Thyroid gland (tissue), 4 donors: ENCODE measurements around the gene LOXL4. TPM values are rescaled to one million over a fixed set of nuclear protein-coding genes. Genes with fewer than 3 reads are reported as not detected.

Experiments used
- DNase-seq, 2 donors: peaks; one replicate each; pipeline ENCODE4 v3.0.0-alpha.2; 2019
- H3K27ac ChIP-seq, 3 donors: fragments of 200-600 bp; sonication (generic); 1 replicate in 2 of 3; 2 replicates in 1 of 3; pipeline ENCODE4 v1.5.1; 2016 to 2019; ENCODE audit warnings: mild to moderate bottlenecking in 1 of 3, moderate library complexity in 1 of 3
- H3K27me3 ChIP-seq: fragments of 200-600 bp; sonication (generic); one replicate; pipeline ENCODE4 v1.5.1; 2019
- H3K36me3 ChIP-seq, 2 donors: fragments of 200-600 bp; sonication (generic); one replicate each; pipeline ENCODE4 v1.5.1; 2016 to 2019
- H3K4me1 ChIP-seq, 2 donors: fragments of 200-600 bp; sonication (generic); one replicate each; pipeline ENCODE4 v1.5.1; 2017 to 2019
- H3K4me3 ChIP-seq, 3 donors: fragments of 200-600 bp; sonication (generic); replicated peaks in 1 of 3; 1 replicate in 2 of 3; 2 replicates in 1 of 3; pipeline ENCODE4 v1.5.1; 2016; ENCODE audit warnings: mild to moderate bottlenecking in 1 of 3
- H3K9me3 ChIP-seq: fragments of 200-600 bp; sonication (generic); one replicate; pipeline ENCODE4 v1.5.1; 2017
- POLR2A ChIP-seq, 2 donors: fragments of 450-650 bp; IDR thresholded peaks; one replicate each; pipeline ENCODE4 v1.6.1; 2017; ENCODE audit warnings: antibody characterized with exemption in 2 of 2, mild to moderate bottlenecking in 2 of 2, moderate library complexity in 1 of 2
- WGBS, 2 donors: methylation state at CpG; one replicate each; pipeline ENCODE4 v1.1.5; 2017; 5-methylcytosine and 5-hydroxymethylcytosine counted together
- intact Hi-C: fragments of 100-400 bp; cut with DNase I; formaldehyde crosslinking; loops from one replicate; pipeline ENCODE4 v1.15.1; 2023
- total RNA-seq, 4 donors: library from RNA; depleted of rRNA; stranded (reverse); fragments of >200 nt; gene quantifications; one replicate each; pipeline ENCODE4 v1.2.3, GENCODE V29; 2016
- TF ChIP-seq, protein P1 (sequence below), 6 experiments: fragments of 200-600 bp in 3 of 6; fragments of 450-650 bp in 3 of 6; sonication (generic) in 3 of 6; IDR thresholded peaks; one replicate each; pipeline ENCODE4 v1.5.1; 2016 to 2019; ENCODE audit warnings: antibody characterized with exemption in 6 of 6, mild to moderate bottlenecking in 2 of 6, inconsistent platforms in 1 of 6, moderate library complexity in 1 of 6

LOXL4 gene
- total RNA-seq, 4 donors from 2014 or later = 11.9 to 20.5 (median 15.3) TPM

DNA sequence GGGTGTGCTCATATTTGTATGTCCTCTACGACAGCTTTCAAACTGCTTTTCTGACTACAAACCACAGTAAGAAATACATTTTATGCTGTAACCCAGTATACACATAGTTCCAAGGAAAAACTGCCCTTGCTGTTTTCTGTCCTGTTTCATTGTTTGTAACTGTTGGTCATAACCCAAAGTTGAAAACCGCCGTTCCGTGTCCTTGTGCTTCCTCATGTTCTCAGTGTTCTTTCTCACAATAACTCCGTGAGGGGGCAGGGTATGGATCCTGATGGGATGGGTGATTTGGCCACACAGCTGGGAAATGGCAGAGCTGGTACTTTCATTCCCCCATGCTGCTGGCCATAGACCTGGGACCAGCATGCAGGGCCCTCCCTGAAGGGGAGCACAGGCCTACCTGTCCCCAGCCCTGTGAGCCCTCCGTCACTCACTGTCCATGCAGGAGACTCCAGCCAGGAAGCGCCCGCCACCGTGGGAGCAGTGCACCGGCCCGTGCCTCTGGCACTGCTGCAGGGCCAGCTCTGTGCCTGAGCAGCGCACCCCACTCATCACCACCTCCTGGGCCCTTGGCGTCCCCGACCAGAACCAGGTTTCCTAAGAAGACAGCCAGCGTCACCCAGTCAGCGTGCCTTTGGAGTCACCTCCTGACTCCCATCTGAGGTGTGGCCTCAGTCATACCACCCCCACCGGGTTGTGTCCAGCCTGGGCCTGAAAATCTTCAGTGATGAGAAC, 12.7 kb downstream of the LOXL4 start:
- Histone ChIP-seq H3K9me3 (no peaks in the 10 kb centered on the region), H3K4me1 (peaks cover 23 to 27% of the 10 kb centered on the region in 2 donors), H3K27me3 (no peaks in the 10 kb centered on the region), H3K36me3 (peaks cover 0 to 5% of the 10 kb centered on the region in 2 donors), H3K27ac (peak overlapping the region; percentile 19 to 61 (median 54)), H3K4me3 (no peak overlapping the region)
- 82 to 90% methylated on average over 10 to 17 of the region's 17 CpGs for WGBS, 2 donors
- intact Hi-C loops = loop anchor here (5.0 kb wide), 1 partner anchor 57 kb away; no protein-coding TSS in a partner anchor
- TF ChIP-seq, protein P1, sequence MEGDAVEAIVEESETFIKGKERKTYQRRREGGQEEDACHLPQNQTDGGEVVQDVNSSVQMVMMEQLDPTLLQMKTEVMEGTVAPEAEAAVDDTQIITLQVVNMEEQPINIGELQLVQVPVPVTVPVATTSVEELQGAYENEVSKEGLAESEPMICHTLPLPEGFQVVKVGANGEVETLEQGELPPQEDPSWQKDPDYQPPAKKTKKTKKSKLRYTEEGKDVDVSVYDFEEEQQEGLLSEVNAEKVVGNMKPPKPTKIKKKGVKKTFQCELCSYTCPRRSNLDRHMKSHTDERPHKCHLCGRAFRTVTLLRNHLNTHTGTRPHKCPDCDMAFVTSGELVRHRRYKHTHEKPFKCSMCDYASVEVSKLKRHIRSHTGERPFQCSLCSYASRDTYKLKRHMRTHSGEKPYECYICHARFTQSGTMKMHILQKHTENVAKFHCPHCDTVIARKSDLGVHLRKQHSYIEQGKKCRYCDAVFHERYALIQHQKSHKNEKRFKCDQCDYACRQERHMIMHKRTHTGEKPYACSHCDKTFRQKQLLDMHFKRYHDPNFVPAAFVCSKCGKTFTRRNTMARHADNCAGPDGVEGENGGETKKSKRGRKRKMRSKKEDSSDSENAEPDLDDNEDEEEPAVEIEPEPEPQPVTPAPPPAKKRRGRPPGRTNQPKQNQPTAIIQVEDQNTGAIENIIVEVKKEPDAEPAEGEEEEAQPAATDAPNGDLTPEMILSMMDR (IDR thresholded peaks at IDR 0.05) = no peak
- no peak for TF ChIP-seq POLR2A (IDR thresholded peaks at IDR 0.05)
- peak; percentile 45 to 63 for DNase-seq

DNA sequence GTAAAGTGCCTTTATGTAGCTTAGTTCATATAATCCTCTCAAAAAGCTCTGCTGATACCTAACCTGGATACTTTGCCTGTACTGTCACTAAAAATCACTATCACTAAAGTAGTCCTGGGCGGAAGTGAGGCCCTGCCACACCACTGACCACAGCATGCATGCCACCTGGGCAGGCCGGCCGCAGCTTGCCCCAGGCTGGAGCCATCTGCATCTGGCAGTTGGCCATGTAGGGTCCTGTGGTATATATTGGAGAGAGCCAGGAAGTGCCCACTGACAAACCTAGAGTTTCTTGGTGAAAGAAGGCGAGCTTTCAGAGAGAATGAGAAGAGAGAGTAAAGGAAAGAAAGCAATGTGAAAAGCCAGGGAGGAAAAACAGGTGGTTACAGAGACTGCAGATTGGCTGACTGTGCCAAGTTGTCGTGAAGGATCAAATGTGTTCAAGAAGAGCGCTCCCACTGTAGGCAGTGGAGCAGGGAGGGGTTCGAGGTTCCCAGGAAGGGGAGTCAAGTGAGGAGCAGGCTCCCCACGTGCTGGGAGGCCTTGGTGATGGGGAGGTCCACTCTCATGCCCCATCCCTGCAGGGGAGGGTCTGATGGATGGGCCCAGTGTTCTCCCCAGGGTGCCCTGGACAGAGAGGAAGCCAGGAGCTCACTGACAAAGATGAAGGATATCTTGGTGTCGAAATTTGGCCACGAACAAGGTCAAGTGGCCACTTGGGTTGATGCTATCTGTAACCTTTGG, 13.6 kb downstream of the LOXL4 start:
- WGBS, 2 donors = 64 to 73% methylated on average over 10 of the region's 10 CpGs

GRCh38 chr10:98253499-98253898, 14.5 kb downstream of the LOXL4 start:
- peak overlapping the region; percentile 54 to 61 (median 59) for H3K27ac ChIP-seq
- peaks cover 3 to 11% of the 10 kb centered on the region in 2 donors for H3K36me3 ChIP-seq
- WGBS, 2 donors = 30 to 48% methylated on average over 14 to 17 of the region's 17 CpGs

More for the DNA sequence above, 13.6 kb downstream of the LOXL4 start:
- DNase-seq = no peak
- Histone ChIP-seq H3K9me3 (no peaks in the 10 kb centered on the region), H3K27ac (peak overlapping the region; percentile 19 to 61 (median 54)), H3K4me1 (peaks cover 23 to 24% of the 10 kb centered on the region in 2 donors), H3K27me3 (no peaks in the 10 kb centered on the region), H3K36me3 (peaks cover 0 to 5% of the 10 kb centered on the region in 2 donors), H3K4me3 (no peak overlapping the region)
- TF ChIP-seq, protein P1 (IDR thresholded peaks at IDR 0.05) = no peak
- no peak for TF ChIP-seq POLR2A (IDR thresholded peaks at IDR 0.05)
- intact Hi-C loops = no loop called here

DNA sequence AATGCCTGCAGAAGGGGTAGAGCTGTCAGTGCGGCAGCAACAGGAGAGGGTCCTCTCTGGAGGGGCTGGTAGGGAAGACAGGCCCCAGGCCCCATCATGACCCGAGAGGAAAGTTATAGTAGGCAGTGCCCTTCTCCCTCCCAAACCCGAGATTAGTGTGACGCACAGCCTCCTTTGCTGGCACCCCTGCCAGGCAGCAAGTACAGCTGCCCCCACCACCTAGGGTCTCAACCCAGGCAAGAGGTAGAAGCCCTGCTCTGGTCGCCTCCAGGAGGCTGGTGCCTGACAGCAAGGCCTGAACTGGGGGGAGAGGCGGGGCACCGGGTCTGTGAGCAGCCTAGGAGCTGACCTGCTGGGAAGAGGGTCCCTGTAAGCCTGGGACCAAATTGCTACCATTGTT, 15.5 kb downstream of the LOXL4 start:
- 90 to 100% methylated on average over 3 to 7 of the region's 7 CpGs for WGBS, 2 donors
- intact Hi-C loops = no loop called here

More at GRCh38 chr10:98253499-98253898, 14.5 kb downstream of the LOXL4 start:
- H3K9me3 ChIP-seq = no peaks in the 10 kb centered on the region
- peaks cover 23 to 24% of the 10 kb centered on the region in 2 donors for H3K4me1 ChIP-seq
- peak; percentile 95 to 97 for DNase-seq
- H3K27me3 ChIP-seq = no peaks in the 10 kb centered on the region
- intact Hi-C loops = no loop called here
- peak in 1 of 2 donors; percentile 17 for TF ChIP-seq POLR2A (IDR thresholded peaks at IDR 0.05)
- TF ChIP-seq, protein P1 (IDR thresholded peaks at IDR 0.05) = no peak
- H3K4me3 ChIP-seq = no peak overlapping the region

More for the DNA sequence above, 15.5 kb downstream of the LOXL4 start:
- Histone ChIP-seq H3K27me3 (no peaks in the 10 kb centered on the region), H3K36me3 (peaks cover 7 to 19% of the 10 kb centered on the region in 2 donors), H3K4me1 (peaks cover 23 to 26% of the 10 kb centered on the region in 2 donors), H3K9me3 (no peaks in the 10 kb centered on the region), H3K4me3 (no peak overlapping the region), H3K27ac (no peak overlapping the region)
- TF ChIP-seq, protein P1 (IDR thresholded peaks at IDR 0.05) = no peak
- TF ChIP-seq POLR2A (IDR thresholded peaks at IDR 0.05) = no peak
- no peak for DNase-seq
